ENCODE results near the gene RGS17.
A peak's percentile ranks its signal among the peaks of the same experiment; 100 is the strongest.

Gene RGS17

GRCh38 chr6:153081914-153082313, 49.2 kb downstream of the RGS17 start:
- H3K4me3 ChIP-seq (ENCODE audit: low read length) = no peak overlapping the region
- H3K36me3 ChIP-seq (ENCODE audit: control insufficient read depth, insufficient read depth, low read length, severe bottlenecking) = no peaks in the 10 kb centered on the region
- no peak for DNase-seq (ENCODE audit: low read depth)
- no peaks in the 10 kb centered on the region for H3K27me3 ChIP-seq (replicated peaks; ENCODE audit: control insufficient read depth, insufficient read depth, low read length)
- H3K9ac ChIP-seq (ENCODE audit: low read length) = no peak overlapping the region
- peaks cover 12% of the 10 kb centered on the region for H3K4me1 ChIP-seq (ENCODE audit: control insufficient read depth, insufficient read depth, low read length)
- H3K9me3 ChIP-seq (ENCODE audit: control insufficient read depth, low read length) = peaks cover 12% of the 10 kb centered on the region

- Histone ChIP-seq H3K9ac (ENCODE audit: low read length) (no peak overlapping the region), H3K4me1 (ENCODE audit: control insufficient read depth, insufficient read depth, low read length) (no peaks in the 10 kb centered on the region), H3K4me3 (ENCODE audit: low read length) (no peak overlapping the region), H3K36me3 (ENCODE audit: control insufficient read depth, insufficient read depth, low read length, severe bottlenecking) (no peaks in the 10 kb centered on the region), H3K27me3 (replicated peaks; ENCODE audit: control insufficient read depth, insufficient read depth, low read length) (no peaks in the 10 kb centered on the region), H3K9me3 (ENCODE audit: control insufficient read depth, low read length) (peaks cover 1% of the 10 kb centered on the region)
- no peak for DNase-seq (ENCODE audit: low read depth)
Measured at GRCh38 chr6:153076431-153076830, 54.7 kb downstream of the RGS17 start.

GRCh38 chr6:153074761-153075160, 56.3 kb downstream of the RGS17 start:
- H3K4me1 ChIP-seq (ENCODE audit: control insufficient read depth, insufficient read depth, low read length) = no peaks in the 10 kb centered on the region
- no peaks in the 10 kb centered on the region for H3K27me3 ChIP-seq (replicated peaks; ENCODE audit: control insufficient read depth, insufficient read depth, low read length)
- DNase-seq (ENCODE audit: low read depth) = peak; percentile 48
- no peaks in the 10 kb centered on the region for H3K36me3 ChIP-seq (ENCODE audit: control insufficient read depth, insufficient read depth, low read length, severe bottlenecking)
- H3K9me3 ChIP-seq (ENCODE audit: control insufficient read depth, low read length) = no peaks in the 10 kb centered on the region
- no peak overlapping the region for H3K9ac ChIP-seq (ENCODE audit: low read length)
- H3K4me3 ChIP-seq (ENCODE audit: low read length) = no peak overlapping the region

GRCh38 chr6:153073841-153074240, 57.2 kb downstream of the RGS17 start:
- DNase-seq (ENCODE audit: low read depth) = no peak
- H3K9ac ChIP-seq (ENCODE audit: low read length) = no peak overlapping the region

GRCh38 chr6:153070756-153071155, 60.3 kb downstream of the RGS17 start:
- no peak overlapping the region for H3K4me3 ChIP-seq (ENCODE audit: low read length)

More at GRCh38 chr6:153073841-153074240, 57.2 kb downstream of the RGS17 start:
- no peaks in the 10 kb centered on the region for H3K36me3 ChIP-seq (ENCODE audit: control insufficient read depth, insufficient read depth, low read length, severe bottlenecking)
- H3K4me1 ChIP-seq (ENCODE audit: control insufficient read depth, insufficient read depth, low read length) = no peaks in the 10 kb centered on the region
- no peak overlapping the region for H3K4me3 ChIP-seq (ENCODE audit: low read length)
- no peaks in the 10 kb centered on the region for H3K9me3 ChIP-seq (ENCODE audit: control insufficient read depth, low read length)
- H3K27me3 ChIP-seq (replicated peaks; ENCODE audit: control insufficient read depth, insufficient read depth, low read length) = no peaks in the 10 kb centered on the region

GRCh38 chr6:153069897-153070296, 61.2 kb downstream of the RGS17 start:
- no peak for DNase-seq (ENCODE audit: low read depth)
- no peak overlapping the region for H3K9ac ChIP-seq (ENCODE audit: low read length)
- no peaks in the 10 kb centered on the region for H3K27me3 ChIP-seq (replicated peaks; ENCODE audit: control insufficient read depth, insufficient read depth, low read length)
- no peak overlapping the region for H3K4me3 ChIP-seq (ENCODE audit: low read length)
- no peaks in the 10 kb centered on the region for H3K36me3 ChIP-seq (ENCODE audit: control insufficient read depth, insufficient read depth, low read length, severe bottlenecking)
- no peaks in the 10 kb centered on the region for H3K4me1 ChIP-seq (ENCODE audit: control insufficient read depth, insufficient read depth, low read length)
- H3K9me3 ChIP-seq (ENCODE audit: control insufficient read depth, low read length) = no peaks in the 10 kb centered on the region

More at GRCh38 chr6:153070756-153071155, 60.3 kb downstream of the RGS17 start:
- Histone ChIP-seq H3K9me3 (ENCODE audit: control insufficient read depth, low read length) (no peaks in the 10 kb centered on the region), H3K4me1 (ENCODE audit: control insufficient read depth, insufficient read depth, low read length) (no peaks in the 10 kb centered on the region), H3K36me3 (ENCODE audit: control insufficient read depth, insufficient read depth, low read length, severe bottlenecking) (no peaks in the 10 kb centered on the region), H3K9ac (ENCODE audit: low read length) (no peak overlapping the region), H3K27me3 (replicated peaks; ENCODE audit: control insufficient read depth, insufficient read depth, low read length) (no peaks in the 10 kb centered on the region)
- DNase-seq (ENCODE audit: low read depth) = no peak

GRCh38 chr6:153065222-153065621, 65.9 kb downstream of the RGS17 start:
- Histone ChIP-seq H3K9me3 (ENCODE audit: control insufficient read depth, low read length) (peaks cover 9% of the 10 kb centered on the region), H3K4me3 (ENCODE audit: low read length) (no peak overlapping the region)

GRCh38 chr6:153063936-153064335, 67.1 kb downstream of the RGS17 start:
- H3K27me3 ChIP-seq (replicated peaks; ENCODE audit: control insufficient read depth, insufficient read depth, low read length) = no peaks in the 10 kb centered on the region
- peaks cover 10% of the 10 kb centered on the region for H3K4me1 ChIP-seq (ENCODE audit: control insufficient read depth, insufficient read depth, low read length)
- H3K36me3 ChIP-seq (ENCODE audit: control insufficient read depth, insufficient read depth, low read length, severe bottlenecking) = no peaks in the 10 kb centered on the region
- no peak overlapping the region for H3K4me3 ChIP-seq (ENCODE audit: low read length)
- H3K9ac ChIP-seq (ENCODE audit: low read length) = no peak overlapping the region
- no peak for DNase-seq (ENCODE audit: low read depth)
- peaks cover 9% of the 10 kb centered on the region for H3K9me3 ChIP-seq (ENCODE audit: control insufficient read depth, low read length)

More at GRCh38 chr6:153065222-153065621, 65.9 kb downstream of the RGS17 start:
- no peak for DNase-seq (ENCODE audit: low read depth)
- no peaks in the 10 kb centered on the region for H3K4me1 ChIP-seq (ENCODE audit: control insufficient read depth, insufficient read depth, low read length)
- H3K9ac ChIP-seq (ENCODE audit: low read length) = no peak overlapping the region
- no peaks in the 10 kb centered on the region for H3K36me3 ChIP-seq (ENCODE audit: control insufficient read depth, insufficient read depth, low read length, severe bottlenecking)
- no peaks in the 10 kb centered on the region for H3K27me3 ChIP-seq (replicated peaks; ENCODE audit: control insufficient read depth, insufficient read depth, low read length)

- Histone ChIP-seq H3K9ac (ENCODE audit: low read length) (no peak overlapping the region), H3K4me3 (ENCODE audit: low read length) (no peak overlapping the region), H3K4me1 (ENCODE audit: control insufficient read depth, insufficient read depth, low read length) (peaks cover 21% of the 10 kb centered on the region), H3K36me3 (ENCODE audit: control insufficient read depth, insufficient read depth, low read length, severe bottlenecking) (no peaks in the 10 kb centered on the region), H3K27me3 (replicated peaks; ENCODE audit: control insufficient read depth, insufficient read depth, low read length) (no peaks in the 10 kb centered on the region), H3K9me3 (ENCODE audit: control insufficient read depth, low read length) (peaks cover 9% of the 10 kb centered on the region)
- no peak for DNase-seq (ENCODE audit: low read depth)
Measured at GRCh38 chr6:153062516-153062915, 68.6 kb downstream of the RGS17 start.

- H3K9me3 ChIP-seq (ENCODE audit: control insufficient read depth, low read length) = peaks cover 9% of the 10 kb centered on the region
- no peak overlapping the region for H3K9ac ChIP-seq (ENCODE audit: low read length)
- peak; percentile 4 for DNase-seq (ENCODE audit: low read depth)
- no peaks in the 10 kb centered on the region for H3K27me3 ChIP-seq (replicated peaks; ENCODE audit: control insufficient read depth, insufficient read depth, low read length)
- H3K4me3 ChIP-seq (ENCODE audit: low read length) = no peak overlapping the region
- no peaks in the 10 kb centered on the region for H3K36me3 ChIP-seq (ENCODE audit: control insufficient read depth, insufficient read depth, low read length, severe bottlenecking)
- H3K4me1 ChIP-seq (ENCODE audit: control insufficient read depth, insufficient read depth, low read length) = peaks cover 21% of the 10 kb centered on the region
Measured at GRCh38 chr6:153059757-153060156, 71.3 kb downstream of the RGS17 start.

- Histone ChIP-seq H3K4me3 (ENCODE audit: low read length) (no peak overlapping the region), H3K36me3 (ENCODE audit: control insufficient read depth, insufficient read depth, low read length, severe bottlenecking) (no peaks in the 10 kb centered on the region), H3K9ac (ENCODE audit: low read length) (no peak overlapping the region), H3K27me3 (replicated peaks; ENCODE audit: control insufficient read depth, insufficient read depth, low read length) (no peaks in the 10 kb centered on the region), H3K9me3 (ENCODE audit: control insufficient read depth, low read length) (peaks cover 9% of the 10 kb centered on the region), H3K4me1 (ENCODE audit: control insufficient read depth, insufficient read depth, low read length) (peaks cover 21% of the 10 kb centered on the region)
- DNase-seq (ENCODE audit: low read depth) = no peak
Measured at GRCh38 chr6:153059311-153059710, 71.8 kb downstream of the RGS17 start.

GRCh38 chr6:153058909-153059308, 72.2 kb downstream of the RGS17 start:
- Histone ChIP-seq H3K27me3 (replicated peaks; ENCODE audit: control insufficient read depth, insufficient read depth, low read length) (no peaks in the 10 kb centered on the region), H3K4me3 (ENCODE audit: low read length) (no peak overlapping the region), H3K36me3 (ENCODE audit: control insufficient read depth, insufficient read depth, low read length, severe bottlenecking) (no peaks in the 10 kb centered on the region), H3K4me1 (ENCODE audit: control insufficient read depth, insufficient read depth, low read length) (peaks cover 21% of the 10 kb centered on the region), H3K9ac (ENCODE audit: low read length) (no peak overlapping the region), H3K9me3 (ENCODE audit: control insufficient read depth, low read length) (peaks cover 9% of the 10 kb centered on the region)
- DNase-seq (ENCODE audit: low read depth) = no peak
